DMS79 treated with DMSO at 0.1 percent for 48 hours (cell line): Measurements from ENCODE around the gene OLFML2B.
A peak's percentile ranks its signal among the peaks of the same experiment; 100 is the strongest.

ENCODE experiments used
- DNase-seq: peaks from one replicate; lab custom pipeline; 2025; lab: John Stamatoyannopoulos, UW

OLFML2B gene

DNA sequence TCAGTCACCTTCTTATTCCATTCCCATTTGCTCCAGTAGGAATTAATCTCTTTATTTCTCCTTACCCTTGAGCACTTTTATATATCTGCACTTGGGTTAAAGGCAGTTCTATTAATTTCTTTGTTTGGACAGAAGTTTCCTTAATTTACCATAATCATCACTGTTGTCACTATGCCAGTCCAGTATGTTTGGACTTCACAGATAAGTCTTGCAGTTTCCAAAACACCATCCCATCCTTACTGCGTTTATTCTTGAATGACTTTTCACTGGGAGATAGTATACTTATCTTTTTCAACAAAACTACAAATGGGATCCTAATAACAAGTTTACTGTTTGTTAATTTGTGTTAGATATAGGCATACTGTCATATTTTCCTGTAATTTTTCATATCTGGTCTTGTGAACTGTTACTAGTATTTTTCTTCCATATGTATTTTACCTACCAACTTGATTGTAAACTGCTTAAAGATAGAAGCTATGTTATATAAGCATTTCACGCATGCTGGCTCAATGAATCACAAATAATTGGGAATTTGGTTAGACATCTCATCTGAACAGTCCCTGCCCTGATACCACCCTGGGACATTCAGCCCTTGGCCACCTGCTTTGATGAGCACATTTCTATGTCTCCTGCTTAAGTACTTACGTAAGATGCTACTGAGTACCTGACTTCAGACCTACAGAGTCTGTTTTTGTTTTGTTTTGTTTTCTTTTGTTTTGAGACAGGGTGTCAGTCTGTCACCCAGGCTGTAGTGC is 78.2 kb downstream of the OLFML2B start:
- no peak for DNase-seq

DNA sequence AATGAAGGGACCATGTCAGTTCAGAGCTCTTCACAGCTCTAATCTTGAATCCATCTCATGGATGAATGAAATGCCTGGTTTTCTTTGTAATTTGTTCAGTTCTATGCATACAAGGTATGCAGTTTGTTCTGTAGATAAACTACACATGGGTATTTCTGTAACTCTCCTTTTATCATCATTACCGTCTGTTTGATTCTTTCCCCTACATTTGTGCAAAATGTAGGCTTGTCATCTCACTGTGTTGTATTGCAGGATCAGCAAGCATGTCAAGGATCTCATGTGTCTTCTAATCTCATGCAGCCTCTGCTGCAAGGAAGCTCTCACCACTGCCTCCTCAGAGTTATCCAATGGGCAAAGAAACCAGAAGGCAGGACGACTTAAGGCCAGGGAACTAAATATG is 79.3 kb downstream of the OLFML2B start:
- DNase-seq = no peak

DNA sequence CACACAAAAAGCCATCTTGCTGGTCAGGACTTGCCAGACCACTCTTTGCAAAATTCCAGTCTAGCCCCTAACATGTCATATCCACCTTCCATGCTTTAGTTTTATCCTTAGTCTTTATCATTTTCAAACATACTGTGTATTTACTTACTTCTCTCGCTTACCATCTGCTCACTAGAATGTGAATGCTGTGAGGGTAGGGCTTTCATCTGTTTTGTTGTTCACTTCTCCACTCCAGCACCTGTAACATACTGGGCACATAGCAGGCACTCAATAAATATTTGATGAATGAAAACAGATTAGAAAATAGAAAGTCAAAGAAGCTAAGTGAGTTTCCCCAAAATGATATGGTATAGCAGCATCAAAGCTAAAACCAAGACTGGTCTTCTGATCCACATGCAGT is 79.9 kb downstream of the OLFML2B start:
- DNase-seq = no peak

DNA sequence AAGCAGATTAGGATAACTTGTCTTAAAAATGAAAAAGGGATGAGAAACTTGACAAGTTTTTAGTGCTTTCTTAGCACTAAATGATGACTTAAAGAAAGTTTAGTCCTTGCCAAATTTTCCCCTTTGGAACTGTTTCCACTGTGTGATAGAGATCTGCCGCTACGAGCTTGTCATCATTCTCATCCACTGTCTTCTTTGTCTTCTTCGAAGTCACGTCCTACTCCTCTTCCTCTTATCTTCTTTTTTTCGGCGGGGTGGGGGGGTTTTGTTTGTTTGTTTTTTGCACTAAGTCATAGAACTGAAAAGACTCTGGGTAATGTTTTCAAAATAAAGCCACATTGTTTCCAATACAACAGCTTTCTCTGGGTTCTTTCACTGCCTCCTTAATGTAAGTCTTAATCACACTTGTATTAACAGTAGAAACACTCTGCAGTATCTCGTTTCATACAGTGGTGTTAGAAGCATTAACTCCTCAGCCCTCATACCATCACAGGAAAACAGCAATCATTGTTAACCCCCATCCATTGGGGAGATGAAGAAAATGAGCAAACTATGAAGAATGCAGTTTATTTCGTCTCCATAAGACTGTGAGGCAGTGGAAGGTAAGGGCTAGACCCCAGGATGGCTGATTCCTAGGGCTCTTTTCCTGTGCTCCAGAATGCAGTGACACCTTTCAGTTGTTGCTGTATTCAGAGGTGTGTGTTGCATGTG is 81.8 kb downstream of the OLFML2B start:
- DNase-seq = no peak

DNA sequence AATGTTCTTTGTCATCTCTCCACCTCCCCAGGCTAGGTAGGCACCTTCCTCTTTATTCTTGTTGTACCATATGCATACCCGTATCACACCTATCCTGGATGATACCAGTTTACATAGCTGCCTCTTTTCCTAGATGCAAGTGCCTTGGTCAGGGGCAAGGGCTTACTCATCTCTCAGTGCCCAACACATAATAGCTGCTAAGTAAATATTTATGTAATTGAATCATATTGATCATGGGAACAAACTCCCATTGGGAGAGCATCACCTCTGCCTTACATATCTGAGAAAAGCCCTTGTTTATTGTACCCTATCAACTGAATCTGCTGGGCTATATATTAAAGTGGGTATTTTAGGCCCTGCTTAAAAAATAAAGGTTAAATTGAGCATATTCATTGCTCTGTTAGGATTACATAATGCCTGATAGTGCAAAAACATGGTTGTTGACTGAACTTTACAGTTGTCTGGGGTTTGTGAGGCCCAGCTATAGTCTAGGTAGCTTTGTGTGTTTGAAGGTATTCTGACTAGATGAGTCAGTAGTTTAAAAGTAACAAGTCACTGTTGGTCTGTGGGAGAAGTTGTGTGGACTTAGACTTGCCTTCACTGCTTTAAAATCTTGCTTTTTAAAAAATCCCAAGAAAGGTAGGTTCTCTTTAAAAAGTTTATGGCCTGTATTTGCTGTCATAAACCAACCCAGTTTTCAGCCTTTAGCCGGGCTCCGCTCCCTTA is 82.6 kb downstream of the OLFML2B start:
- DNase-seq = no peak

DNA sequence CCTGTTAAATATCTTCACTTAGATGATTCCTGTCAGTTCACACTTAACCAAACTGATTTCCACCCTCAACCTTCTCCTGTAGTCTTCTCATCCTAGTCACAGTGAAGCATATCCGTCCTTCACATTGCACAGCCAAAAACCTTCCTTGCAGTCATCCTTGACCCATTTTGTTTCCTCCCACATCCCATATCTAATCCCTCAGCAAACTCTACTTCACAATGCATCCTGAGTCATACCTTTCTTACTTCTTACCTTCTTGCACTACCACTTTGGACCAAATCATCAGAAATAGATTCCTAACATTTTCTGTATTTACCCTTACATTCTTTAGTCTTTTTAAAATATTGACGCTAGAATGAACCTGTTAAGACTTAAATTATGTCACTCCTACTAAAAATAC is 86.9 kb downstream of the OLFML2B start:
- no peak for DNase-seq

DNA sequence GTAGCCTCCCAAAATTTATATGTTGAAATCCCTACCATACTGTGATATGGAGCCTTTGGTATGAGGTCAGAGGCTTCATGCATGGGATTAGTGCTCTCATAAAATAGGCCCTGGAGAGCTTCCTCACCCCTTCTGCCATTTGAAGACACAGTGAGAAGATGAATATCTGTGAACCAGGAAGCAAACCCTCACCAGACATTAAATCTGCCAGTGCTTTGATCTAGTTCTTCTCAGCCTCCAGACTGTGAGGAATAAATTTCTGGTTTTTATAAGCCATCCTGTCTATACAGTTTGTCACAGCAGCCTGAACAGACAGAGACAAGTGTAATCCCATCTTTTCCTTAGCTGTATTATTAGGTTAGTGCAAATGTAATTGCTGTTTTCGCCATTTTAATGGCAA is 88.4 kb downstream of the OLFML2B start:
- DNase-seq = no peak

DNA sequence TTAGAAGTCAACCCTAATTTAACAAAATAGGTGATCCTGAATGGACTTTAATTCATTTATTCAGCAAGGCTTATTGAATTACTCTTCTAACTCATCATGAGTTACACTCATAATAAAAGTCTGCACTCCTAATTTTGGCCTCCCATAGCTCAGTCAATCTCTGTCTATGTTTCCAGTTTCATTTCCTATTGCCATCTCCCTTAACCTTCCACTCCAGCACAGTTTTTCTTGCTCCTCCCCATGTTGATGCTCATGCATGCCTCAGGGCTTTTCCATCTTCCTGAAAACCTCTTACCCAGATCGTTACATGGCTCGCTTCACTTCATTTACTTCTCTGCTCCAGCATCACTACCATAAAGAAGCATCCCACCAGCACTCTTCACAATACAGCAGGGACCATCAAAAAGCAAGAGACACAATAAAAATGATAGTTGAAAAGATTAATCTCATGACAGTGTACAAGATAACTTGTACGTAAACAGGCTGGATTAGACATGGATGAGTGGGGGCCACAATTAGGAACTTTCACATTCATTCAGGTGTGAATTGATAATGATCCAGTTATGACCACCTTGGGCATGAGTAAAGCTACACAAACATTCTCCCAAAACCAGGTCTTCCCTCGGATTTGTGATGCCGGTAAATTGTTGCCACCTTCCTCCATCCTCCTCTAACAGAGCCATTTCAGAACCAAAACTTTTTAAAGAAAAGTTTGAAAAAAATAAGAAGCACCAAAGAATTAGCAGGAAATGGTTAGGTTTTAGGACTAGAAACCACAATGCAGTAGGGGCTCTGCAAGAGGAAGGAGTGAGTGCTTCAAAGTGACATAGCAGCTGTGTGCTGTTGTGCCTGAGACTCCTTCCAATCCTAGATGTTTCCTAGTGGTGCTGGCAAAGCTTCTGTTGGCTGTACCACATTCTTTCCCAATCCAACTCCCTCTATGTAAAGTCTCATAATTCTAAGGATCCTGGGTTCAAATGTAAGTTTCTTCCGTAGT is 89.8 kb downstream of the OLFML2B start:
- DNase-seq = peak; percentile 94
